SJSA1 (cell line): ENCODE measurements around the gene NRG3. TPM values are rescaled to one million over a fixed set of nuclear protein-coding genes. Genes with fewer than 3 reads are reported as not detected.

Experiments used
- DNase-seq, 2 experiments: peaks; one replicate each; pipeline ENCODE4 v3.0.0-alpha.2; 2015 to 2020; ENCODE audit warnings: low spot score in 2 of 2, low read depth in 1 of 2
- H3K27ac ChIP-seq: fragments of 250-450 bp; sonication (Bioruptor Pico); 2 replicates; pipeline ENCODE4 v1.5.1; 2020; ENCODE audit warnings: mild to moderate bottlenecking, moderate library complexity
- H3K27me3 ChIP-seq: fragments of 250-450 bp; sonication (Bioruptor Pico); replicated peaks from 2 replicates; pipeline ENCODE4 v1.5.1; 2020; ENCODE audit warnings: mild to moderate bottlenecking, moderate library complexity
- H3K36me3 ChIP-seq: fragments of 250-450 bp; sonication (Bioruptor Pico); 2 replicates; pipeline ENCODE4 v1.5.1; 2020; ENCODE audit warnings: mild to moderate bottlenecking
- H3K4me1 ChIP-seq: fragments of 250-450 bp; sonication (Bioruptor Pico); replicated peaks from 2 replicates; pipeline ENCODE4 v1.6.1; 2021; ENCODE audit warnings: mild to moderate bottlenecking
- H3K4me3 ChIP-seq: fragments of 250-450 bp; sonication (Bioruptor Pico); 2 replicates; pipeline ENCODE4 v1.5.1; 2020; ENCODE audit warnings: mild to moderate bottlenecking
- H3K9me3 ChIP-seq: fragments of 250-450 bp; sonication (Bioruptor Pico); replicated peaks from 2 replicates; pipeline ENCODE4 v1.5.1; 2020; ENCODE audit warnings: mild to moderate bottlenecking
- total RNA-seq: library from RNA; depleted of rRNA; stranded (reverse); fragments of >200 nt; shearing (Covaris generic); gene quantifications from 2 replicates; pipeline ENCODE4 v1.2.3, GENCODE V29; 2014

The NRG3 gene
- total RNA-seq, 1 experiment from 2014 or later = not detected

DNA sequence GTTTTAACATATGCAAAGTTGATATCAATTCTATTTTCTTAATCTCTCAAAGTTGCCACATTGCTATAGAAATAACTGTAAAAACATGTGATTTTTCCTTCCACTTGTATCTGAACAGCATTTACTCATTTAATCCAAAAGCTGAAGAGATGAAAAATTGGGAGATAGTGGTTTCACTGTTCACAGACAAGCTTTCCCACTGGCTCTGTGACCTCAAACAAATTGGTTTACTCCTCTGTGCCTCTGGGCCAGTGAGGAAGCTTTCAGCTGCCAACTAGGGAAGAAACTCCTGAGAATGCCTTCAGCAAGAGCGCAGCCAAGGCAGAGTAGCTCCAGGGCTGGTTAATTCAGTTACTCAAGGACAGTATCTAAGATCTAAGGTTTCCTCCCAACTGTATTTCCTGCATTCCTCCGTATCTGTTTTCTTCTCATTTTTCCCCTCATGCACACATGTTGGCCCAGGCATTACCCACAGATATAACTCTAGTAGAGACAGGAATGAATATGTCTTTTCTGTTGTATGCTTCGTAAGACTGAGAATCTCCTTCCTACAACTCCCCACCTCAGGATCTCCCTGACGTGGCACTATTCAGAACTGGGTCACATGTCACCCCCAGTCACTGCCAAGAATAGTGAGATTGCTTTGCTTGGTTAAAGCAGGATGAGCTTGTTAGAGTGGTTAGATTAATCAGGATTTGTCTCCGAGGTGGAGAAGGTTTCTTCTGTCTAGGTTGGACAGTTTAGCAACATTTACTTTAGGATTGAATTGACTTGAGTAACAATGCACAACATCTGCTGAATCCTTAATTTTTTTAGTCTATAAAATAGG lies 315.7 kb downstream of the NRG3 start:
- Histone ChIP-seq H3K36me3 (no peaks in the 10 kb centered on the region), H3K9me3 (peaks cover 10% of the 10 kb centered on the region), H3K4me1 (no peaks in the 10 kb centered on the region), H3K27me3 (no peaks in the 10 kb centered on the region), H3K4me3 (no peak overlapping the region), H3K27ac (no peak overlapping the region)
- DNase-seq = no peak

DNA sequence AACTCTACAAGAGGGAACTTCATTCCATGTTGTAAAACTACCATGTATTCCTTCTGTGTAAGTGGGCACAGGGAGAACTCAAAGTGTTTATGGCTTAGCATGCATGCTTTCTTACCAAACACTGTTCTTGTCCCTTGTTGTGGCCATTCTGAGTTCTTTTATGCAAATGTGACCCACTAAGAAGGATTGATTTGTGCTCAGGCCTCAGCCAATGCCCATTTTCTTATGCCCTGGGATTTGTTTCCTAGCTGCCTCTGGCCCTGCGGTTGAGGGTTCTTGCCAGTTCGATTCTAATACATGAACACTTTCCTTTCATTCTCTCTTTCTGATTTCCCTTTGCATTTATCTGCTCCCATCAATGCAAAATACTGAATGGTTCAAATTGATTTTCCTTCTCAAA lies 316.7 kb downstream of the NRG3 start:
- Histone ChIP-seq H3K27ac (no peak overlapping the region), H3K4me1 (no peaks in the 10 kb centered on the region), H3K27me3 (no peaks in the 10 kb centered on the region), H3K36me3 (no peaks in the 10 kb centered on the region), H3K9me3 (peaks cover 13% of the 10 kb centered on the region), H3K4me3 (no peak overlapping the region)
- no peak for DNase-seq

DNA sequence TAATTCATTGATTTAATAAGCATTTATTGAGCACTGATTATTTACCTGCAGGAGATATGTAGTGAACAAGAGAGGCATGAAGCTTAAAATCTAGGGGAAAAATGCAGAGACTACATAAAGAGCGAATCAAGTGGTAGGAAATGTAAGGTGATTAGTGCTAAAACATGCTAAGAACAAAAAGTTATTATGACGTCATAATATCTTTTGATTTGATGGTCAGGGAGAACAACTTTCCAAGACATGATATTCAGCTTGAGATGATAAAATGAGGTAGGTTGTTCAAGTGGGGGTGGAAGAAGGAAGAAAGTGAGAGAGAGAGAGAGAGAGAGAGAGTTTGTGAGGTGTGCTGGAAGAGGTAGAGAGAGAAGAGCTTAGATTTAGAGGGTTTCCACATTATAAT lies 317.7 kb downstream of the NRG3 start:
- Histone ChIP-seq H3K4me1 (no peaks in the 10 kb centered on the region), H3K27ac (no peak overlapping the region), H3K27me3 (no peaks in the 10 kb centered on the region), H3K4me3 (no peak overlapping the region), H3K9me3 (peaks cover 13% of the 10 kb centered on the region), H3K36me3 (no peaks in the 10 kb centered on the region)
- no peak for DNase-seq

DNA sequence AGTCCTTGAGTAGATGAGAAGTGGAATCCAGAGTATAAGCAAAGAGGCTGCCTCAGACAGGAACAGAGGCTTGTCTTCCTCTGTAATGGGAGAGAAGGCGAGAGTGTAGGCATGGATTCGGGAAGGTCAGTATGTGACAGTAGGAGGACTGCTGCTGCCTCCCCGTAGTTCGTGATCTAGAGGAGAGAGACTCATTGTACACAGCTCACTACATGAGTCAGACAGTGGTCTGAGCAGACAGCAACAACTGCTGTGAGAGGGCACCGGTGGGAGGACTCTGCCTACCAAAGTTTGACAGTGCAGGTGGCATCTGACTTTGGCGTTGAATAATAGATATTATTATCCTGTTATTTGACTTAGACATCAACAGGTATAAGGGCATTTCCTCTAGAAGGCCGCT lies 319.4 kb downstream of the NRG3 start:
- Histone ChIP-seq H3K36me3 (no peaks in the 10 kb centered on the region), H3K27ac (no peak overlapping the region), H3K27me3 (no peaks in the 10 kb centered on the region), H3K4me3 (no peak overlapping the region), H3K9me3 (peaks cover 15% of the 10 kb centered on the region), H3K4me1 (no peaks in the 10 kb centered on the region)
- no peak for DNase-seq

DNA sequence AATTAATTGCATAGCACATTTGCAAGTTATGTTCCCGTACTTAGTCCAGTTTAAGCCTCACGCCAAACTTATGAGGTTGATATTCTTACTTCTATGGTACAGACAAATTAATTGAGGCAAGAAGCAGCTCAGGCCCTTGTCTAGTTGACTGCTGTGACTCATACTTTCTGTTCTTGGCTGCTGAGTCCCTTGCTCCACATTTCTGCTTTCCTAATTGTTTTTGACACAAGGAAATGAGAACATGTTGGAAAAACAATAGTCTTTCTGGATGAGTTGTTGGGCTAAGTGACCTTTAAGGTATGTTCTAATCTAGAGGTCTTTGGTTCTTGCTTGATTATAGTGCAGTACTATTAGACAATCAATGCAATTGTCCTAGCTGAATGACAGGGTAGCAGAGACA lies 331.8 kb downstream of the NRG3 start:
- H3K9me3 ChIP-seq = no peaks in the 10 kb centered on the region; the same call in none of the 2 replicates
- H3K36me3 ChIP-seq = no peaks in the 10 kb centered on the region
- H3K4me3 ChIP-seq = no peak overlapping the region
- no peaks in the 10 kb centered on the region for H3K27me3 ChIP-seq
- no peak for DNase-seq
- no peaks in the 10 kb centered on the region for H3K4me1 ChIP-seq
- H3K27ac ChIP-seq = no peak overlapping the region

DNA sequence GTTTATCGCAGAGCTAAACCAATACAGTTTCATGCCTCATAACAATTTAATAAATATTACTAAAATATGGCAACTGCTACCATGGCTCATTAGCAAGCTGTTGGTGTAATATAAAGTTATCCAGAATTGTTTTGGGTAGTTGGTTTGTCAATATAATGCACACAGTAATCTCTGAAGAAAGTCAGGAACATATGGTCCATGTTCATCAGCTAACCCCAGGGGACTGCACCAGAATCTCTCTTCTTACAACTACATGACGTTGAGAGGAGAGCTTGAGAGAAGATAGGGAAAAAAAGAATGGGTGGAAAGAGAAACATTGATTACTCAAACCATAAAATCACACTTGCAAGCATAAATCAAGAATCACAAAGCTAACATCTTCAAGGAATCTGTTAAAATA lies 333.7 kb downstream of the NRG3 start:
- H3K27me3 ChIP-seq = no peaks in the 10 kb centered on the region
- H3K27ac ChIP-seq = no peak overlapping the region
- no peak for DNase-seq

DNA sequence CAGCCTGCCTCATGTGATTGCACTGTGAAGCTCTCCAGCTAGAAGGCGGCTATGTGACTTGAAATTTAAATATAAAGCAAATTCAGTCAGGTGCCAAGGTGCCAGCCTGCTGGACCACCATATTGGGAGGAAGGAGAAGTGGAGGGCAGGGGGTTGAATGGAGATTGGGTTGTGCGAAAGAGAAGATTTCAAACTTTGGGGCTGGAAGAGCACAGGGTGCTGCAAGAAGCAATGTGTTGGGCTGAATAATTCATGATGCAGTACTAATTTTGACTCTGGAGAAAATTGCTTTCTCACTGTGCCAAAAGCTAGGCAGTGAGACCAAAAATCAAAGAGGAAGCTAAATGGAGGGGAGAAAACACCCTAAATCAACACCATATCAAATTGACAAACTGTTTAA lies 335.3 kb downstream of the NRG3 start:
- Histone ChIP-seq H3K36me3 (no peaks in the 10 kb centered on the region), H3K4me3 (no peak overlapping the region), H3K27ac (no peak overlapping the region), H3K27me3 (no peaks in the 10 kb centered on the region), H3K9me3 (no peaks in the 10 kb centered on the region; the same call in none of the 2 replicates), H3K4me1 (no peaks in the 10 kb centered on the region)
- no peak for DNase-seq

More for the DNA sequence above, 333.7 kb downstream of the NRG3 start:
- H3K36me3 ChIP-seq = no peaks in the 10 kb centered on the region
- no peaks in the 10 kb centered on the region for H3K4me1 ChIP-seq
- no peak overlapping the region for H3K4me3 ChIP-seq
- no peaks in the 10 kb centered on the region; the same call in none of the 2 replicates for H3K9me3 ChIP-seq

DNA sequence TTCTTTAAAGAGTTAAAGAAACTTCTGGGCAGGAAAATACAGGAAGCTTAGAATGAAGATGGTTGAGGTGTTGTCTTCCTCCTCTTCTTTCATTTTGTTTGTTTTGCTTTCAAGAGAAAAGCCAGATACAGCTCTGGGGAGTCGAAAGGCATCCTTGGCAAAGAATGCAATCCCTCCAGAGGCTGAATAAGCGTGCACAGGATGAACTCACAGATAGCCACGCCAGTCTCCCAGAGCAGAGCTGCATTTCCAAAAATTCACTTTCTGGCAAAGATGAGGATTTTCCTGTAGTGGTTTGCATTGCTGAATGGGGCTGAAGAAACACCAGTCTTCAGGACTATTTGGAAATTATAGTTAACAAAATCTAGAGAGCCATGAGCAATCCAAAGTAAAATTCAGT lies 336.4 kb downstream of the NRG3 start:
- Histone ChIP-seq H3K27me3 (no peaks in the 10 kb centered on the region), H3K36me3 (no peaks in the 10 kb centered on the region), H3K9me3 (no peaks in the 10 kb centered on the region; the same call in 1 of the 2 replicates), H3K27ac (no peak overlapping the region), H3K4me3 (no peak overlapping the region), H3K4me1 (no peaks in the 10 kb centered on the region)
- no peak for DNase-seq

DNA sequence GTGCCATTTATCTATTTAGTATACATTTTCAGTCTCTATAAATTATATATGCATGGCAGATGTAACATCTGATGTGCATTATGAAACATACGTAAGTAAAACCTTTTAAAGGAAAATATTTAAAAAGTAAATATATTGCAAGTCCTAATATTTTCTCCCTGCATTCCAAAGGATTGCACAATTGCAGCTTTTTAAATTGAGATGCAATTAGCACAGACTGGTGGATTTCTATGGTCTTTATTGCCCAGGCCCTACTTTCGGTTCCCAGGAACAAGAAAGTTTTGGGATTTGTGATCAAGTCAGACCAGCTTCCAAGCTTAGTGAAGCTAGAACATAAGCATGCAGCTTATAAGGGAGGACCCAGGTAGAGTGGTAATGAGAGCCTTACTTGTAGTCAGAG lies 337.8 kb downstream of the NRG3 start:
- no peaks in the 10 kb centered on the region for H3K36me3 ChIP-seq
- H3K27ac ChIP-seq = no peak overlapping the region
- no peaks in the 10 kb centered on the region for H3K27me3 ChIP-seq
- H3K9me3 ChIP-seq = no peaks in the 10 kb centered on the region; the same call in 1 of the 2 replicates
- H3K4me3 ChIP-seq = no peak overlapping the region
- no peaks in the 10 kb centered on the region for H3K4me1 ChIP-seq
- no peak for DNase-seq

DNA sequence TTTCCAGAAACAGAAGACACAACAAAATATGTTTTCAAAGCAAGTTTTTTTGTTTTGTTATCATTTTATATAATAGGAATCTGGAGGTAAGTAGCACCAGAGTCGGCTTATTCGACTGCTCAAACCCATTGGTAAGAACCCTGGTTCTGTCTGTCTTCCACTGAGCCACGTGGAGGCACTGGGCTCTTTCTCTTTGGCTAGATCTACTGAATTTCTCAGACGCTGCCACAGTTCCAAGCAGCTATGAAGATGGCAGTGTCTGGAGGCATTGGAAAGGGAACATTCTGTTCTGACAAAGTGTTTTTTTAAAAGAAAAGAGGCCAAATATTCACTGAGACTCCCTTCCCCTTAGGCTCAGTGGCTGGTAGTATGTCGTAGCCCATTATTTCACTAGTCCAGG lies 338.8 kb downstream of the NRG3 start:
- DNase-seq = no peak
- no peaks in the 10 kb centered on the region for H3K36me3 ChIP-seq
- H3K4me3 ChIP-seq = no peak overlapping the region
- no peaks in the 10 kb centered on the region; the same call in none of the 2 replicates for H3K9me3 ChIP-seq
- H3K4me1 ChIP-seq = no peaks in the 10 kb centered on the region
- no peaks in the 10 kb centered on the region for H3K27me3 ChIP-seq
- no peak overlapping the region for H3K27ac ChIP-seq

DNA sequence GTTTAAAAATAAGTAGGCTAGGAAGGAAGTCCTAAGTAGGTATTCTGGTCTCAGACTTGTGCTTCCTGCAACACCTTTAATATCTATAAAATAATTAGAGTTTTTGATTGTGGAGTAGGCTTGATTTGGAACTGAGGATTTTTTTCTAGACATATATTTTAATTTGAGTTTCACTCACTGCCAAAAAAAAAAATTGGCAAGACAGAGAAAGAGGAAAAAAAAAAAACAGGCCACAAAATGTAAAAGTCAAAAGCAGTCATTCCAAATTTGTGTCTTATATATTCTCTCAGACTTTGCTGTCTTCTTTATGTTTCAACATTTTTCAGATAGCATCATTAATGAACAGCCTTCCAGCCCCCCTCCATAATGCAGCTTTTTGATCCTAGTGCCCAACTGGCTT lies 346.1 kb downstream of the NRG3 start:
- Histone ChIP-seq H3K4me1 (no peaks in the 10 kb centered on the region), H3K27ac (no peak overlapping the region), H3K27me3 (no peaks in the 10 kb centered on the region), H3K9me3 (peaks cover 3% of the 10 kb centered on the region), H3K36me3 (no peaks in the 10 kb centered on the region), H3K4me3 (no peak overlapping the region)
- DNase-seq = no peak

DNA sequence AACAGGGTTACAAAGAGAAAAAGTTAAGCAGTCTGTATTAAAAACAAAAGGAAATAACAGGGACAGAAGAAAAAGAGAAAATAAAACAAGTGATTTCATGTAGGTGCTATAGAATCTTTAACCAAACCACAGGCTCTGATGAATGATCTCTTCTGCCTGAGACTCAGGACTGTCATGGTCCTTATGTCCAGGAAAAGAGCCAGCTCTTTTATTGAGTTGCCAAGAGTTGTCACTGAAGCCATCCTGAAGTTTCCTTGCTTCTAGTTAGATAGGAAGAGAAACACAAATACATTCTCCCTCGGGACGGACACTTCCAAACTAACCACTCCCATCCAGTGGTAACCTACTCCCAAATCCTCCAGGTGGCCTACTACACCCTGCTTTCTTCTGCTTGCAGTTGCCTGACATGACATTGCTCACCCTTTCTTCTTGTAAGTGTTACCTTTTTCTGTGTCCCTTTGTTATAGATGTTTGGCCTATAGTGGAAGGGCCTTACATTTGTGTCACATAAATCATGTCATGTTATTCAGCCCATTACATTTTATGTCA lies 346.7 kb downstream of the NRG3 start:
- H3K4me1 ChIP-seq = no peaks in the 10 kb centered on the region
- H3K9me3 ChIP-seq = peaks cover 3% of the 10 kb centered on the region
- no peak for DNase-seq
- no peak overlapping the region for H3K27ac ChIP-seq
- no peaks in the 10 kb centered on the region for H3K36me3 ChIP-seq
- no peak overlapping the region for H3K4me3 ChIP-seq
- H3K27me3 ChIP-seq = no peaks in the 10 kb centered on the region

DNA sequence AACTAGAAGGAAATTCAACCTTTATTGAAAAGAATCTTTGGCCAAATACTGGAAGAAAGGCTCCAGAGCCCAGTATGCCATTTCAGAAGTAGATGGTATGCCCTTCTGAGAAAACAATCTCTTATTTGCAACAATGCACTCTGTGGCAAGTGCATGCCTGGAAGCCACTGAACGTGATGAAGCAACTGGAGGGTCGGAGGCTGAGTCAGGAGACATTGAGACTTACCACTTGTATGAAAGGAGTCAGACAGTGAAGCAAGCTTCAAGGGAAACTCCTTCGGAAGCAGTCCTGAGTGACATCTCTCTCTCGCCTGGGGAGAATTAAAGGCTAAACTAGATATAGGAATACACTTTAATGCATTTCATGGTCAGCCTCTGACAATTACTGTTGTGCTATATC lies 353.7 kb downstream of the NRG3 start:
- DNase-seq = no peak
- no peaks in the 10 kb centered on the region for H3K4me1 ChIP-seq
- peaks cover 7% of the 10 kb centered on the region for H3K9me3 ChIP-seq
- H3K27ac ChIP-seq = no peak overlapping the region
- no peaks in the 10 kb centered on the region for H3K36me3 ChIP-seq
- no peak overlapping the region for H3K4me3 ChIP-seq
- H3K27me3 ChIP-seq = no peaks in the 10 kb centered on the region

DNA sequence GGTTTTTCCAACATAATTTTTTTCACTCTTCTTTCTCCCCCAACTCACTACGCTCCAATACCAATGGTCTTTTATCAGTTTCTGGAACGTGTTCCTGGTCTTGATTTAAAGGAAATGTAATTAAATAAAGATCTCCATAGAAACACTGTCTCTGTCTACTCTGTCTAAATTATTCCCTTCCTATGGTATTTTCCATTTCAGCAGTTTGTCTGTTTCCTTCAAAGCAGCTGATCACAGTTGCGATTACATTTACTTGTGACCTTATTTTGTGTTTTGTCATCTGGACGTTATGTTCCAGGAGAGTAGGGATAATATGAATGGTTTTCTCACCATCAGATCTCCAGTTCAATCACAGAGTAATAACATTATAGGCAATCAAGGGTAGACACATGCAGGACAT lies 359.2 kb downstream of the NRG3 start:
- peaks cover 4% of the 10 kb centered on the region; the same call in 1 of the 2 replicates for H3K9me3 ChIP-seq
- no peaks in the 10 kb centered on the region for H3K27me3 ChIP-seq
- no peaks in the 10 kb centered on the region for H3K4me1 ChIP-seq
- DNase-seq = no peak
- H3K36me3 ChIP-seq = no peaks in the 10 kb centered on the region
- H3K27ac ChIP-seq = no peak overlapping the region
- H3K4me3 ChIP-seq = no peak overlapping the region
